Testis (tissue), 3 donors: ENCODE data around the gene CD8B. TPM values are rescaled to one million over a fixed set of nuclear protein-coding genes. Genes with fewer than 3 reads are reported as not detected.

Source experiments
- DNase-seq: peaks from one replicate; pipeline ENCODE4 v3.0.0-alpha.2; 2019
- H3K27ac ChIP-seq, 2 donors: fragments of 200-600 bp; sonication (generic); one replicate each; pipeline ENCODE4 v1.5.1; 2019
- H3K27me3 ChIP-seq: fragments of 200-600 bp; sonication (generic); one replicate; pipeline ENCODE4 v1.5.1; 2019
- H3K36me3 ChIP-seq: fragments of 200-600 bp; sonication (generic); one replicate; pipeline ENCODE4 v1.5.1; 2017; ENCODE audit warnings: low read depth; ENCODE audit errors: missing control alignments
- H3K4me1 ChIP-seq: fragments of 200-600 bp; sonication (generic); one replicate; pipeline ENCODE4 v1.5.1; 2019
- H3K4me3 ChIP-seq, 2 donors: fragments of 200-600 bp; sonication (generic); one replicate each; pipeline ENCODE4 v1.5.1; 2017 to 2019
- H3K9me3 ChIP-seq: fragments of 200-600 bp; sonication (generic); one replicate; pipeline ENCODE4 v1.5.1; 2017
- POLR2A ChIP-seq: fragments of 450-650 bp; IDR thresholded peaks from one replicate; pipeline ENCODE4 v1.6.1; 2017; ENCODE audit warnings: antibody characterized with exemption, mild to moderate bottlenecking, moderate library complexity
- WGBS, 2 donors: methylation state at CpG; one replicate each; pipeline ENCODE4 v1.1.5; 2018; 5-methylcytosine and 5-hydroxymethylcytosine counted together
- intact Hi-C: fragments of 100-400 bp; cut with DNase I; formaldehyde crosslinking; loops from one replicate; pipeline ENCODE4 v1.15.1; 2023; ENCODE audit warnings: low total_unique reads
- polyA plus RNA-seq: library from polyadenylated mRNA; stranded (reverse); fragments of 350-450 nt; fragmentation: Illumina TruSeq; extraction: RNeasy Lipid Tissue Mini Kit (QIAGEN cat#74804); gene quantifications from one replicate; pipeline ENCODE4 v1.2.3, GENCODE V29; 2014; ENCODE audit warnings: low read depth, low replicate concordance; ENCODE audit not compliant: insufficient read depth
- total RNA-seq, 2 donors: library from RNA; depleted of rRNA; stranded (reverse); fragments of >200 nt; gene quantifications; one replicate each; pipeline ENCODE4 v1.2.3, GENCODE V29; 2016
- TF ChIP-seq, protein P1 (sequence below), 3 experiments: fragments of 450-650 bp in 2 of 3; fragments of 200-600 bp in 1 of 3; sonication (generic) in 1 of 3; IDR thresholded peaks; one replicate each; pipeline ENCODE4 v1.5.1; 2016 to 2019; ENCODE audit warnings: antibody characterized with exemption in 3 of 3, mild to moderate bottlenecking in 2 of 3, moderate library complexity in 1 of 3

The CD8B gene
- total and polyA plus RNA-seq, 3 donors from 2014 or later: 0.43 to 2.2 TPM; not detected in 1

DNA sequence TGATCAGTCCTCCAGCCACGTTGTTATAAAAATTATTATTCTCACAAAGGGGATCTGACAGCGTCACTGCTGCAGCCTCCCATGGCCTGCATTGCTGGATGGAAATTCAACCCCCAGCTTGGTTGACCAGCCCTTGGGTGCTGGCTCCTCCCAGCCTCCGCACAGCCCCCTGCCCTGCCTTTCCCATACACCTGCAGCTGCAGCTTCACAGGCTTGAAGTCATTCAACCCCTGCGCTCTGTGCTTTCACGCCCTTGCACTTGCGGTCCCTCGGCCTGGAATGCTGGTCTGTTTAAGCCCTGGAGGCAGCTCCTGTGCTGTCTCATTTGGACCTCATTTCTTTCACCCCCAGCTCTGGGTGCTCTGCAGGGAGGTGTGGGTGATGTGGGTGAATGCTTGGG is 70.1 kb downstream of the CD8B start:
- no peak for TF ChIP-seq POLR2A
- TF ChIP-seq, protein P1, sequence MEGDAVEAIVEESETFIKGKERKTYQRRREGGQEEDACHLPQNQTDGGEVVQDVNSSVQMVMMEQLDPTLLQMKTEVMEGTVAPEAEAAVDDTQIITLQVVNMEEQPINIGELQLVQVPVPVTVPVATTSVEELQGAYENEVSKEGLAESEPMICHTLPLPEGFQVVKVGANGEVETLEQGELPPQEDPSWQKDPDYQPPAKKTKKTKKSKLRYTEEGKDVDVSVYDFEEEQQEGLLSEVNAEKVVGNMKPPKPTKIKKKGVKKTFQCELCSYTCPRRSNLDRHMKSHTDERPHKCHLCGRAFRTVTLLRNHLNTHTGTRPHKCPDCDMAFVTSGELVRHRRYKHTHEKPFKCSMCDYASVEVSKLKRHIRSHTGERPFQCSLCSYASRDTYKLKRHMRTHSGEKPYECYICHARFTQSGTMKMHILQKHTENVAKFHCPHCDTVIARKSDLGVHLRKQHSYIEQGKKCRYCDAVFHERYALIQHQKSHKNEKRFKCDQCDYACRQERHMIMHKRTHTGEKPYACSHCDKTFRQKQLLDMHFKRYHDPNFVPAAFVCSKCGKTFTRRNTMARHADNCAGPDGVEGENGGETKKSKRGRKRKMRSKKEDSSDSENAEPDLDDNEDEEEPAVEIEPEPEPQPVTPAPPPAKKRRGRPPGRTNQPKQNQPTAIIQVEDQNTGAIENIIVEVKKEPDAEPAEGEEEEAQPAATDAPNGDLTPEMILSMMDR (IDR thresholded peaks at IDR 0.05): no peak
- no peak for DNase-seq
- Histone ChIP-seq H3K27ac (no peak overlapping the region), H3K9me3 (no peaks in the 10 kb centered on the region), H3K27me3 (no peaks in the 10 kb centered on the region), H3K36me3 (no peaks in the 10 kb centered on the region), H3K4me1 (peaks cover 17% of the 10 kb centered on the region), H3K4me3 (no peak overlapping the region)
- WGBS, 2 donors: 31 to 32% methylated on average over 7 of the region's 7 CpGs
- intact Hi-C loops: no loop called here

DNA sequence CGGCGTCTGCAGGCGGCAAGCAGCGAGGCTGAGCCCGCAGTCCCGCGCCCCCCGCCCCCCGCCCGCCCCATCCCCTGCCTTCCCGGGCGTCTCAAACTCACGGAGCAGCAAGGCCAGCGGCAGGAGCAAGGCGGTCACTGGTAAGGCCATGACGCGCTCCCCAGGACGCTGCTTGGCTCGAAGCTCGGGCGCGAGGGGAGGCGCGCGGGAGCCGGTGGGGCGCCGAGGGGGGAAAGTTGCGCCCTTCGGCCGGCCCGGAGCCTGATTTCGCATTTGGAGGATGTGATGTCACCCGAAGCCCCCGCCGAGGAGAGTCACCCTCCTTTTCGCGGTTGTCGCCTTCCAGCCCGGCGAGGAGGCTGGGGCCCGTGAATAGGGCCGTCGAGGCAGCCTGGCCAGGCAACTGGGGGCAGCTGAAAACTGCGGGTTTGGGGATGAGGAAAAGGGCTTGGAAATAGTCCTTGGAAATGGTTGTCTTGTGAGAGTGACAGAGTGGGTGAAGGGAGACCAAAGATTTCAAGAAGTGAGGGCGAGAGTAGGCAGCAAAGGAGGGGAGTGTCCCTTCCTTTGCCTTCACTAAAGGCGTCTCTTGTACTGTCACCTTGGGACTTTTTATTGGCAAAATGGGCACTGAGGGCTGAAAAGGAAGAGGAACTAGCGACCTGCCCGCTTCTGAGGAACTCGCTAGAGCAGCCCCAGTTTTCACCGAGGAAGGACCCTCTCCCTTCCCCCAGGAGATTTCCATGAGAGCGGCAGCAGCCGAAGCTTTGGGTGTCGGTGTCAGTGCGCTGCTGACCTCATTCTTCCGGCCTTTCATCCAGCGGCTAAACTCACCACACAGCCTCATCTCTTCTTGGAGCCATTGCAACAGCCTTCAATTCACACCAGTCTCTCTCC is 70.8 kb downstream of the CD8B start, which contains the start of gene CD8A:
Gene CD8A (minus strand): TSS at position 238 of the 897 bp plus-strand sequence. CDS start 88 bp downstream, at position 150.
- intact Hi-C loops: no loop called here
- Histone ChIP-seq H3K36me3 (no peaks in the 10 kb centered on the region), H3K4me1 (peaks cover 17% of the 10 kb centered on the region), H3K4me3 (peak within 1 kb of the TSS in 1 of 2 donors; percentile 38), H3K9me3 (no peaks in the 10 kb centered on the region), H3K27ac (no peak within 1 kb of the TSS), H3K27me3 (no peaks in the 10 kb centered on the region)
- DNase-seq: no peak
- WGBS, 2 donors: 3 to 5% methylated on average over 31 to 51 of the region's 57 CpGs
- TF ChIP-seq, protein P1 (IDR thresholded peaks at IDR 0.05): no peak
- no peak for TF ChIP-seq POLR2A

DNA sequence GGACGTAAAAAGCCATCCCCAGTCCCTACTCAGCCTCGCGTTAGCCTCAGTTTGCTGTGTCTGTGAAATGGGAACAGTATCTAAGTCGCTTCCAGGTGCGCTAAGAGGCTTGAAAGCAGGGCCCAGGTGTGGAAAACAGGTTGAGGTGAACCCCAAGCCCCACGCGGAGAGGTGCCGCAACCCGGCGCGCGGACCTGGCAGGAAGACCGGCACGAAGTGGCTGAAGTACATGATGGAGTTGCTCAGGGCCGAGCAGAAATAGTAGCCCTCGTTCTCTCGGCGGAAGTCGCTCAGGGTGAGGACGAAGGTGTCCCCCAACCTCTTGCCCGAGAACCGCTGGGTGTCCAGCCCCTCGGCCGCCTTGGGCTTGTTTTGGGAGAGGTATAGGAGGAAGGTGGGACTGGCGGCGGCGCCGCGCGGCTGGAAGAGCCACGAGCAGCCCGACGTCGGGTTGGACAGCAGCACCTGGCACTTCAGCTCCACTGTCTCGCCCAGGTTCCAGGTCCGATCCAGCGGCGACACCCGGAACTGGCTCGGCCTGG is 71.5 kb downstream of the CD8B start:
- Histone ChIP-seq H3K4me1 (peaks cover 17% of the 10 kb centered on the region), H3K4me3 (peak overlapping the region in 1 of 2 donors; percentile 38), H3K36me3 (no peaks in the 10 kb centered on the region), H3K27ac (no peak overlapping the region), H3K27me3 (no peaks in the 10 kb centered on the region), H3K9me3 (no peaks in the 10 kb centered on the region)
- 4 to 7% methylated on average over 12 to 31 of the region's 40 CpGs for WGBS, 2 donors
- intact Hi-C loops: no loop called here
- TF ChIP-seq, protein P1 (IDR thresholded peaks at IDR 0.05): no peak
- TF ChIP-seq POLR2A: no peak
- DNase-seq: no peak

DNA sequence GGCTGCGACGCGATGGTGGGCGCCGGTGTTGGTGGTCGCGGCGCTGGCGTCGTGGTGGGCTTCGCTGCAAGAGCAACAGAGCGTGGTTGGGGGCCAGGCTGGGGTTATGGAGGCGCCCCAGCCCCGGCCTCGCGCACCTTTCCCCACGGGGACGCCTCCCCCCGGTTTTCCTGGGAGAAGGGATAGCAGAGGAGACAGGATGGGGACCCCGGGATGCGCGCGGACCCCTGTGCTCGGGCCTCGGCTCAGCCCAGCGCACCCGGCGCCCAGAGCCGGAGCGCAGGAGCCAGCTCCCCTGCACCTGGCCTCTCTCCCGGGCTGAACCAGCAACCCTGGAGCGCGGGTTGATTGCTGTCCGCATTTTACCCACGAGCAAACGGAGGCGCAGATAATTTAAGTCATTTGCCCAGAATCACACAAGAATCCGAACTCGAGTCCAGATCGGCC is 72.0 kb downstream of the CD8B start:
- Histone ChIP-seq H3K4me3 (peak overlapping the region in 1 of 2 donors; percentile 38), H3K9me3 (no peaks in the 10 kb centered on the region), H3K36me3 (no peaks in the 10 kb centered on the region), H3K27me3 (no peaks in the 10 kb centered on the region), H3K4me1 (peaks cover 17% of the 10 kb centered on the region), H3K27ac (no peak overlapping the region)
- intact Hi-C loops: no loop called here
- TF ChIP-seq, protein P1 (IDR thresholded peaks at IDR 0.05): no peak
- no peak for TF ChIP-seq POLR2A
- no peak for DNase-seq
- 0 to 13% methylated on average over 3 to 13 of the region's 40 CpGs for WGBS, 2 donors
